HepG2 (cell line): ENCODE measurements around the gene TPP2. TPM values are rescaled to one million over a fixed set of nuclear protein-coding genes. Genes with fewer than 3 reads are reported as not detected.

Experiments used
- ATAC-seq: fragments of 200-7000 bp; cut with Tn5 transposase; 3 replicates; pipeline ENCODE4 v1.9.1; 2020; ENCODE audit warnings: mild to moderate bottlenecking, moderate library complexity
- BruUV-seq: library from RNA; stranded (reverse); fragments of 400-500 nt; replicated peaks from 2 replicates; lab custom pipeline; 2021; lab: Mats Ljungman, UMichigan
- CTCF ChIA-PET: fragments of 300-600 bp; formaldehyde crosslinking; extraction: SDS; loops from one replicate; lab custom pipeline; 2021; ENCODE audit warnings: low total read pairs, inconsistent platforms, low intra/inter-chr PET ratio; lab: Yijun Ruan, JAX
- POLR2A ChIA-PET: fragments of 350-600 bp; sonication (Branson Sonifier 250); formaldehyde crosslinking; loops from one replicate; lab custom pipeline; 2020; ENCODE audit warnings: antibody characterized with exemption, inconsistent platforms; lab: Yijun Ruan, JAX
- DNase-seq: peaks from one replicate; pipeline ENCODE4 v3.0.0-alpha.2; 2015; ENCODE audit warnings: low spot score
- FAIRE-seq: peaks from 3 replicates; lab custom pipeline; 2011; peaks lifted over from hg19 to GRCh38; lab: Jason Lieb, UNC
- H2AFZ ChIP-seq: one replicate; pipeline ENCODE4 v1.6.1; 2011; ENCODE audit warnings: low read length, inconsistent platforms
- H3K27ac ChIP-seq: fragments of 300-600 bp; 3 replicates; pipeline ENCODE4 v1.8.0; 2011; ENCODE audit warnings: mixed run types, mild to moderate bottlenecking, mixed read lengths, low read length, inconsistent platforms; ENCODE audit not compliant: insufficient read depth; ENCODE audit errors: extremely low read length
- H3K27me3 ChIP-seq, 2 experiments: fragments of 200-600 bp in 1 of 2; 2 replicates in 1 of 2; 3 replicates in 1 of 2; pipeline versions ENCODE4 v1.6.0 to v1.8.0; 2011; ENCODE audit warnings: low read length in 2 of 2, mild to moderate bottlenecking in 2 of 2, moderate library complexity in 2 of 2, inconsistent platforms in 1 of 2; ENCODE audit not compliant: insufficient read depth in 2 of 2, control insufficient read depth in 1 of 2
- H3K36me3 ChIP-seq, 2 experiments: fragments of 200-600 bp in 1 of 2; replicated peaks in 1 of 2; 2 replicates in 1 of 2; 3 replicates in 1 of 2; pipeline versions ENCODE4 v1.5.1 to v1.8.0; 2011; ENCODE audit warnings: low read length in 2 of 2, inconsistent platforms in 1 of 2; ENCODE audit not compliant: insufficient read depth in 2 of 2, control insufficient read depth in 1 of 2
- H3K4me1 ChIP-seq: 2 replicates; pipeline ENCODE4 v1.5.1; 2012; ENCODE audit warnings: low read length, inconsistent platforms; ENCODE audit not compliant: insufficient read depth
- H3K4me2 ChIP-seq: 2 replicates; pipeline ENCODE4 v1.6.0; 2011; ENCODE audit warnings: low read depth, low read length, inconsistent platforms
- H3K4me3 ChIP-seq, 3 experiments: fragments of 200-600 bp in 1 of 3; sonication (generic), shearing (Covaris generic) in 1 of 3; replicated peaks in 1 of 3; 2 replicates each; pipeline ENCODE4 v1.5.1; 2011 to 2016; ENCODE audit warnings: low read length in 3 of 3, inconsistent platforms in 2 of 3, low read depth in 2 of 3, mild to moderate bottlenecking in 2 of 3, control low read depth in 1 of 3, mixed read lengths in 1 of 3; ENCODE audit not compliant: insufficient read depth in 1 of 3
- H3K79me2 ChIP-seq: one replicate; pipeline ENCODE4 v1.6.1; 2011; ENCODE audit warnings: low read length, inconsistent platforms; ENCODE audit not compliant: insufficient read depth
- H3K9ac ChIP-seq: 2 replicates; pipeline ENCODE4 v1.6.0; 2011; ENCODE audit warnings: mild to moderate bottlenecking, low read depth, low read length, inconsistent platforms; ENCODE audit not compliant: insufficient read depth
- H3K9me3 ChIP-seq: 2 replicates; pipeline ENCODE4 v1.5.1; 2012; ENCODE audit warnings: mild to moderate bottlenecking, low read length
- H4K20me1 ChIP-seq: 2 replicates; pipeline ENCODE4 v1.6.0; 2011; ENCODE audit warnings: inconsistent platforms, mild to moderate bottlenecking, low read length, moderate library complexity; ENCODE audit not compliant: insufficient read depth
- BRF2 ChIP-seq: sonication (generic); formaldehyde crosslinking; IDR thresholded peaks from 2 replicates; pipeline ENCODE4 v1.8.1; 2022; ENCODE audit warnings: mild to moderate bottlenecking, missing genetic modification reagents
- GABPA ChIP-seq, 2 experiments: IDR thresholded peaks; 2 replicates each; pipeline ENCODE4 v1.6.1; 2011 to 2016; ENCODE audit warnings: low read depth in 2 of 2, low read length in 1 of 2, missing biosample characterization in 1 of 2, missing genetic modification characterization in 1 of 2
- NCOA2 ChIP-seq: sonication (generic); formaldehyde crosslinking; IDR thresholded peaks from 2 replicates; pipeline ENCODE4 v1.8.0; 2022; ENCODE audit warnings: inconsistent platforms
- NR2C2 ChIP-seq: sonication (generic); formaldehyde crosslinking; IDR thresholded peaks from 2 replicates; pipeline ENCODE4 v1.4.0; 2020; ENCODE audit warnings: missing genetic modification reagents, mild to moderate bottlenecking, moderate library complexity, borderline replicate concordance
- ZBTB46 ChIP-seq: sonication (generic); formaldehyde crosslinking; IDR thresholded peaks from 2 replicates; pipeline ENCODE4 v1.4.0; 2020; ENCODE audit warnings: mild to moderate bottlenecking, missing genetic modification reagents, borderline replicate concordance
- ZNF350 ChIP-seq: sonication (generic); formaldehyde crosslinking; IDR thresholded peaks from 2 replicates; pipeline ENCODE4 v1.4.0; 2020; ENCODE audit warnings: mild to moderate bottlenecking, low read depth, missing genetic modification reagents, borderline replicate concordance
- WGBS: methylation state at CpG from one replicate; pipeline ENCODE4 v1.1.6; 2017; ENCODE audit warnings: low lambda C conversion rate; 5-methylcytosine and 5-hydroxymethylcytosine counted together
- in situ Hi-C: cut with HindIII; loops from 2 replicates; pipeline ENCODE4 v1.10.0; 2017; ENCODE audit warnings: low pct_unique_long_range_greater_than_20kb; ENCODE audit not compliant: extremely low pct_ligation_motif_present
- intact Hi-C: fragments of 100-400 bp; cut with micrococcal nuclease; formaldehyde crosslinking; loops from one replicate; pipeline ENCODE4 v1.10.0; 2022; ENCODE audit not compliant: unreplicated experiment
- polyA plus RNA-seq, 8 experiments: library from polyadenylated mRNA; depleted of rRNA in 3 of 8; stranded (reverse) in 7 of 8; unstranded in 1 of 8; fragments of >200 nt; fragmentation: Illumina TruSeq in 4 of 8; extraction: Trizol in 4 of 8; gene quantifications; 2 replicates each; pipeline versions ENCODE4 v1.2.1 to v1.2.3, GENCODE V29; 2011 to 2016; ENCODE audit warnings: low read depth in 4 of 8, missing spikeins in 1 of 8, mixed read lengths in 1 of 8; ENCODE audit not compliant: insufficient read depth in 1 of 8
- total RNA-seq, 5 experiments: library from RNA; depleted of rRNA; stranded (reverse); fragments of >200 nt; fragmentation: Illumina TruSeq; extraction: Trizol; gene quantifications; 2 replicates each; pipeline ENCODE4 v1.2.3, GENCODE V29; 2016; ENCODE audit warnings: low read depth in 1 of 5

Gene TPP2
- total and polyA plus RNA-seq, 2 of the 13 experiments (the other 11 are each of a cell fraction or from before 2014, with no cell fraction given) = 16.4 to 52.1 TPM

- TF ChIP-seq NCOA2 (no peak), BRF2 (CRISPR knock-in tag) (no peak), NR2C2 (no peak), GABPA (IDR thresholded peaks at IDR 0.05; ENCODE audit: low read depth, low read length) (no peak), GABPA (CRISPR knock-in tag; IDR thresholded peaks at IDR 0.05; ENCODE audit: low read depth) (no peak), ZNF350 (no peak), ZBTB46 (CRISPR knock-in tag) (no peak)
- H4K20me1 ChIP-seq = no peaks in the 10 kb centered on the region
- no peak overlapping the region for H3K4me2 ChIP-seq
- H2AFZ ChIP-seq = no peak overlapping the region
- no peak overlapping the region for H3K4me3 ChIP-seq
- H3K79me2 ChIP-seq = no peaks in the 10 kb centered on the region
- H3K9me3 ChIP-seq = peaks cover 6% of the 10 kb centered on the region; the same call in 1 of the 2 replicates
- FAIRE-seq = no peak
- ChIA-PET CTCF (no interaction called here), POLR2A (no interaction called here)
- no peak for DNase-seq
- no peak overlapping the region for H3K27ac ChIP-seq
- BruUV-seq = no TSS peak
- WGBS = 74% methylated on average over 2 of the region's 2 CpGs
- ATAC-seq = no peak
- intact Hi-C loops (no loop called here), in situ Hi-C loops (no loop called here)
- peaks cover 21% of the 10 kb centered on the region for H3K4me1 ChIP-seq
- H3K27me3 ChIP-seq = peaks cover 0 to 30% of the 10 kb centered on the region in 2 experiments; a peak in 4 of 5 replicates
- H3K9ac ChIP-seq = no peak overlapping the region
- no peaks in the 10 kb centered on the region for H3K36me3 ChIP-seq
Measured at GRCh38 chr13:102693776-102694175, 97.0 kb downstream of the TPP2 start.
